ENCODE results near the gene PILRB.

Gene PILRB

DNA sequence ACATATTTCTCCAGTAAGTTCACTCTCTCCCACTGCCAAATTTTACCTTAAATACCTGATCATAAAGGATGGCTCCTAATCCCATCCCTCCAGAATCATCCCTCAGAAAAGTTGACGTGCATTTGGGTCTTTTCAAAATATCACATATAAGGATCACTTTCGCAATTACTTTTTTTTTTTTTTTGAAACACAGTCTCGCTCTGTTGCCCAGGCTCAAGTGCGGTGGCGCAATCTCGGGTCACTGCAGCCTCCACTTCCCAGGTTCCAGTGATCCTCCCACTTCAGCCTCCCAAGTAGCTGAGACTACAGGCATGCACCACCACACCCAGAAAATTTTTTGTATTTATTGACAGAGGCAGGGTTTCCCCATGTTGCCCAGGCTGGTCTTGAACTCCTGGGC lies 53.2 kb downstream of the PILRB start:
- no peak for DNase-seq

DNA sequence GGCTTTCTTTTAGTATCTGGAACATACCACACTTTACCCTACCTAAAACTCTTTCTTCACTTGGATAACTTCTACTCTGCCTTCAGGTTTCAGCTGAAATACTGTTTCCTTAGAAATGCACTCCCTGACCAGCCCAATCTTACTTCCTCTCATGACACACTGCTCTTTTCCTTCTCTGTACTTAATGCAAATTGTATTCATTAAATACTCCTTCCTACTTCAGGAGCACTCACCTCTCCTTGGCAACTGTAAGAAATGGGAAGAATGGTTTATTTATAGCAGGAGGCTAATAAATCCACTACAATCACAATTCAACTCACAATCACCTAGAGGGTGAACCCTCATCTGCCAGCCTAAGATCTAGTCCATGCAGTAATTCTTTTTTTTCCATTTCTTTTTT lies 55.4 kb downstream of the PILRB start:
- no peak for DNase-seq

DNA sequence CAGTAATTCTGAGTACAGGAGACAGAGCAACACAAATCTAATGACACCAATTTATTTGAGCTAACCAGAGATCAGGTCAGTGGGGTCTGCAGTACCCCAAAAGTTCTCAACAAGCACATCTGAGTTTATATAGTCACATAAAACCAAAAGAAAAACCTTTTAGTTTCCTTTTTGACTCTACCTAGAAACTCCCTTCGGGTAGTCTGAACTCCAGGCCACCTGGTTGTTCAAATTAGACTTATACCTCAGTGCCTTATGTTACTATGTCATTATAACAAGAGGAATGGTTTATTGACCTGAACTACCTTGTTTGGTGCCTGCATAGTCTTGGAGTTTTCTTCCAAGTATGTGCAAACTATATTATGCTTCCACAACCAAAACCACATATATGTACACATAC lies 56.0 kb downstream of the PILRB start:
- no peak for DNase-seq

DNA sequence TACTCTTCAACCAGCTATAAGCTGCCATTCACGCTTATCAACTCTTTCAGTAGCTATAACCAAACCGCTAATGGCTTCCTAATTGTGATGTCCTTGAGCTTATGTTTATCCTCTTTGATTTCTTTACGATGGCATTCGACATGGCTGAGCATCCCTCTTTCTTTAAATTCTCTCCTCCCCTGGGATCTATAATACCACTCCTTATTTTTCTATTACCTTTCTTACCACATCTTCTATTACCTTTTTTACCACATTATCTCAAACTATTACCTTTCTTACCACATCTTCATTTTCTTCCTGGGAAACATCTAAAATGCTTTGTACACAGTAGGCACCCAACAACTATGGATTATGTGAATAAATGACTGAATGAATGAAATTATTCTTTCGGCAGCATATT lies 57.5 kb downstream of the PILRB start:
- DNase-seq: no peak
